22Rv1 (cell line): ENCODE measurements around the gene LPAR2.

Source experiments
- H3K27ac ChIP-seq: fragments of 450-650 bp; 2 replicates; pipeline ENCODE4 v1.5.1; 2017
- CTCF ChIP-seq: fragments of 450-650 bp; IDR thresholded peaks from 2 replicates; pipeline ENCODE4 v1.5.1; 2017; ENCODE audit warnings: mild to moderate bottlenecking
- ZFX ChIP-seq: fragments of 450-650 bp; IDR thresholded peaks from 2 replicates; pipeline ENCODE4 v1.6.1; 2017; ENCODE audit warnings: antibody characterized with exemption, borderline replicate concordance

Gene LPAR2

GRCh38 chr19:19626516-19627472 is 1.2 kb downstream of the LPAR2 start:
- TF ChIP-seq CTCF (no peak), ZFX (no peak)
- H3K27ac ChIP-seq: no peak overlapping the region

GRCh38 chr19:19624032-19624570 is 3.9 kb downstream of the LPAR2 start:
- no peak overlapping the region for H3K27ac ChIP-seq
- no peak for TF ChIP-seq ZFX
- no peak for TF ChIP-seq CTCF

- TF ChIP-seq CTCF (no peak), ZFX (no peak)
- H3K27ac ChIP-seq: no peak overlapping the region
These were observed 4.6 kb downstream of the LPAR2 start for GRCh38 chr19:19623383-19623782.

GRCh38 chr19:19619849-19620210 is 8.2 kb downstream of the LPAR2 start:
- no peak overlapping the region for H3K27ac ChIP-seq

GRCh38 chr19:19619181-19619848 is 8.7 kb downstream of the LPAR2 start:
- no peak for TF ChIP-seq CTCF
- no peak for TF ChIP-seq ZFX
- H3K27ac ChIP-seq: no peak overlapping the region

More at GRCh38 chr19:19619849-19620210, 8.2 kb downstream of the LPAR2 start:
- TF ChIP-seq ZFX (no peak), CTCF (no peak)

GRCh38 chr19:19618219-19619051 is 9.6 kb downstream of the LPAR2 start, which contains the start of gene PBX4:
PBX4 (minus strand) TSS chr19:19618687; CDS start chr19:19618629, 58 bp downstream.
- no peak within 1 kb of the TSS for H3K27ac ChIP-seq
- no peak for TF ChIP-seq ZFX

GRCh38 chr19:19615086-19615485 is 12.9 kb downstream of the LPAR2 start:
- TF ChIP-seq CTCF: no peak
- no peak for TF ChIP-seq ZFX
- H3K27ac ChIP-seq: no peak overlapping the region
